GM12801 (cell line): ENCODE results near the gene ERICH4.

Experiments
- TF ChIP-seq, protein P1 (sequence below): IDR thresholded peaks from one replicate; pipeline ENCODE4 v1.5.1; 2011; ENCODE audit warnings: control low read depth; ENCODE audit not compliant: insufficient read length; ENCODE audit errors: extremely low read depth

ERICH4 gene

DNA sequence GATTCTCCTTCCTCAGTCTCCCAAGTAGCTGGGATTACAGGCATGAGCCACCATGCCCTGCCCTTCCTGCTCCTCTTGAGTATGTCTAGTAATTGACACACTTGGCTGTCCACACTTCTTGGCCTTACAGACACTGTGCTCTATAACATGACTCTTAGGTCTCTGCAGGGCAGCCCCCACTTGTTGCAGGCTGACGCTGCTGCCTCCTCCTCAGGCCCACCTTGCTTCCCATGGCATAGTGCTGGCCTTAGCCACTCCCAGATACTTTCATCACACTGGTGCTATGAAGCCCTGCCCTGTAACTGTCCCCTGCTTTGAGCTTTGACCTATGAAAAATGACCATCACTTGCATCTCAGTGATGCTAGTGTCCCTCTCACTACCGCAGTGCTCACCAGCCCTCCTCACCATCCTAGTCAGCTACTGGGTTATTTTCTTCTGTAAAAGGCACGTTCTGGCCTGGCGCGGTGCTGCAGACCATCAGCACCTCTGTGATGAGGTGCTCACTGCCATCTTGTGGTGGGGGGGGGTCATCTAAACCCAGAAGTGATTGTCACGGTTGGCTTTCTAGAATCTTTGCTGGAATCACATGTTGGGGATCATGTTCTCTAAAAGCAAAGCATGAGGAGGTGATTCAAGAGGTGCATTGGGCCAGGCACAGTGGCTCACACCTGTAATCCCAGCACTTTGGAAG is 9.8 kb downstream of the ERICH4 start:
- TF ChIP-seq, protein P1, sequence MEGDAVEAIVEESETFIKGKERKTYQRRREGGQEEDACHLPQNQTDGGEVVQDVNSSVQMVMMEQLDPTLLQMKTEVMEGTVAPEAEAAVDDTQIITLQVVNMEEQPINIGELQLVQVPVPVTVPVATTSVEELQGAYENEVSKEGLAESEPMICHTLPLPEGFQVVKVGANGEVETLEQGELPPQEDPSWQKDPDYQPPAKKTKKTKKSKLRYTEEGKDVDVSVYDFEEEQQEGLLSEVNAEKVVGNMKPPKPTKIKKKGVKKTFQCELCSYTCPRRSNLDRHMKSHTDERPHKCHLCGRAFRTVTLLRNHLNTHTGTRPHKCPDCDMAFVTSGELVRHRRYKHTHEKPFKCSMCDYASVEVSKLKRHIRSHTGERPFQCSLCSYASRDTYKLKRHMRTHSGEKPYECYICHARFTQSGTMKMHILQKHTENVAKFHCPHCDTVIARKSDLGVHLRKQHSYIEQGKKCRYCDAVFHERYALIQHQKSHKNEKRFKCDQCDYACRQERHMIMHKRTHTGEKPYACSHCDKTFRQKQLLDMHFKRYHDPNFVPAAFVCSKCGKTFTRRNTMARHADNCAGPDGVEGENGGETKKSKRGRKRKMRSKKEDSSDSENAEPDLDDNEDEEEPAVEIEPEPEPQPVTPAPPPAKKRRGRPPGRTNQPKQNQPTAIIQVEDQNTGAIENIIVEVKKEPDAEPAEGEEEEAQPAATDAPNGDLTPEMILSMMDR, result no peak

DNA sequence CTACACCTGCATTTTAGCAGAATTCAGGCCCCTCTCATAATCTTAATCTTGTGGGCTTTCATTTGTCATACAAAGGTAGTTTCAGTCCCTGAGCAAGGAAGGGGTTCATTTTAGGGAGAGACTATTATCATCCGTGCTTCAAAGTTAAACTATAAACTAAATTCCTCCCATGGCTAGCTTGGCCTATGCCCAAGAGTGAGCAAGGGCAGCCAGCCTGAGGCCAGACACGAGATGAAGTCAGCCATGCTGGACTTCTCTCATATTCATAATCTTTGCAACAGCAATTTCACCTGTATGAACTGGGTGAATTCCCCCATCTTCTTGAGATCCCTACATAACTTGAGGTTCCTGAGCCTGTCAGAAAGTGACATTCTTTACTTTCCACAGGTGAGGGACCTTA is 13.0 kb downstream of the ERICH4 start:
- TF ChIP-seq, protein P1, result no peak

DNA sequence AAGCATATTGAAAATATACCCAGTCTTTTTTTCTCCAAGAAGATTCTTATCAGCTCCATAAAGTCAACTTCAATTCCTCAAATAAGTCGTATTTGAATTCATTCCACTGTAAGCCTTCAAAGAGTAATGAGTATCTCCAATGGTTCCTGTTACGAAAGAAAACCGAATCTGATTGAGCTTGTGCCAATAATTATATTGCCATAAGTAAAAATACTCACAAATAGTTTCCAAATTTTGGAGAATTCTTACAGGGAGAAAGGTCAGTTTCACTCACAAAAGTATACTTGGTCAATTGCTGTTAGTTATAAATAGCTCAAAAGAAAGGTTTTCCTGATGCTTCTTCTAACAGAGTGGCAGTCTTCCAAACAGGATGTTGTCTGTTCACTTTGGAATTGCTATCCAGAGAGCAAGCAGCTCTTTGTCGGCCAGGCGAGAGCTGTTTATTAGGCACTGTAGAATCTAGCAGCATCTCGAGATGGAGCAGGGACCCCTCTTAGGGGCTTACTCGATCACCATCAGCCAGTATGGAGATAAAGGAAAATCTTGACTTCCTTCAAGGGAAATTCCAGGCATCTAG is 13.5 kb downstream of the ERICH4 start:
- TF ChIP-seq, protein P1, result no peak

DNA sequence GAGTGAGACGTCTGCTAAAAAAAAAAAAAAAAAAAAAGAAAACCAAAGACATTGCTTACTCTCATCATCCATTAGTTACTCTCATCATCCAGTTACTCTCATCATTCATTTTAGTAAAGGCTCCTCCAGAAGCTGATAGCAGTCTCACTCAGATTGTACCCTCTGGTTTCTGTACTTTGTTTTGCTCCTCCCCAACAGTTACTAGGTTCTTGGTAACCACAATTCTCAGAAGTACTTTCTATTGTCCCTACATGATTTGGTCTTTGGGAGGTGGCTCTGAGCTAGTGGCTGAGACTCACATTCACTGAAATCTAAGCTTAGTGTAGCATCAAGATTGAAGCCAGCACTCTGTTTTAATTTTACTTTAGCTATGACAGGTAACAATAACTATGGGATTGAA is 14.3 kb downstream of the ERICH4 start:
- TF ChIP-seq, protein P1, result no peak

DNA sequence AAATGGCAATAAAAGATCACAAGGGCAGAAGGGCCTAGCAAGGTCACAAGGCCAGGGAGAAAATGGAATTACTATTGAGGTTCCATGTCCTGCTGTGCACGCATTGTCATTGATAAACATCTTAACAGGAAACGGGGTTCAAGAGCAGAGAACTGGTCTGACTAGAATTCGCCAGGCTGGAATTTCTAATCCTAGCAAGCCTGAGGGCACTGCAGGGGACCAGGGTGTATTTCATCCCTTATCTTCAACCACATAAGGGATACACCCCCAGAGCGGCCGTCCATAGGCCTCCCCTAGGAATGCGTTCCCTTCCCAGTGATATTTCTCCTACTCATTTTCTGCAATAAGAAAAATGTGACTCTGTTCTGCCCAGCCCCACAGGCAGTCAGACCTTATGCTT is 19.5 kb downstream of the ERICH4 start:
- TF ChIP-seq, protein P1, result no peak

DNA sequence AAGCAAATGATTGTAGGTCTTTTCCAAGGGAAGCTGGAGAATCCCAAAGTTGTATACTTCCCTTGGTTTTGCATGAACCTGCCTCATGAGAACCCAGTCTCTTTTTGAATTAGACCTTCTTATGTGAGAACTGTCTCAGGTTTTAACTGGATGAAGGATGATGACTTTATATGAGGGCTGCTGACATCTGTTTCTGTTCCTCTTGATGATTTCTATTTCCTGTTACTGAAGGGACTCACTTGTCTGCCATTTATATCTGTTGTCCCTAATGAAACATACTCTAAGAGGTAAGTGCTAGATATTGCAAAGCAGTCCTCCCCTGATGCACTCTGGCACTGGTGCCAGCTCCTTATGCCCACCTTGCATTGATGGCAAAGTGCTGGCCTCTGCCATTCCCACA is 33.6 kb downstream of the ERICH4 start:
- TF ChIP-seq, protein P1, result no peak

DNA sequence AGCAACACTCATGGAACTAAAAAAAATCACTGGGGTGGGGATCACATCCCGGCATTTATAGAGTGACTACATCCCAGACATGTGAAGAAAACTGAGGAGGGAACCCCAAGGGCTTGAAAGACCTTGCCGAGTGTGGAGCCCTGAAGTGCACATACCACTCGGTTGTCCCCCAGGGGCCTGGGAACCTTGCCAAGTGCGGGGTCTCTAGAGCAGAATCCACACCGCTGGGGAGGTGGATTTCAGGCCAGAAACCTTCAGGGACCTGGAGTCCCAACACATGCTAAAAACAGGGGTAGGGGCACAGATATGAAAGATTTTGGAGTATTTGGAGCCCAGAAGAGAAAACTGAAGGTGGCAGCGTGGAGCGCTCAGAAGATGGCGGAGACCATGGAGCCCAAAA is 35.2 kb downstream of the ERICH4 start:
- TF ChIP-seq, protein P1, result no peak
